ENCODE results near the gene SYNE1.

SYNE1 gene

DNA sequence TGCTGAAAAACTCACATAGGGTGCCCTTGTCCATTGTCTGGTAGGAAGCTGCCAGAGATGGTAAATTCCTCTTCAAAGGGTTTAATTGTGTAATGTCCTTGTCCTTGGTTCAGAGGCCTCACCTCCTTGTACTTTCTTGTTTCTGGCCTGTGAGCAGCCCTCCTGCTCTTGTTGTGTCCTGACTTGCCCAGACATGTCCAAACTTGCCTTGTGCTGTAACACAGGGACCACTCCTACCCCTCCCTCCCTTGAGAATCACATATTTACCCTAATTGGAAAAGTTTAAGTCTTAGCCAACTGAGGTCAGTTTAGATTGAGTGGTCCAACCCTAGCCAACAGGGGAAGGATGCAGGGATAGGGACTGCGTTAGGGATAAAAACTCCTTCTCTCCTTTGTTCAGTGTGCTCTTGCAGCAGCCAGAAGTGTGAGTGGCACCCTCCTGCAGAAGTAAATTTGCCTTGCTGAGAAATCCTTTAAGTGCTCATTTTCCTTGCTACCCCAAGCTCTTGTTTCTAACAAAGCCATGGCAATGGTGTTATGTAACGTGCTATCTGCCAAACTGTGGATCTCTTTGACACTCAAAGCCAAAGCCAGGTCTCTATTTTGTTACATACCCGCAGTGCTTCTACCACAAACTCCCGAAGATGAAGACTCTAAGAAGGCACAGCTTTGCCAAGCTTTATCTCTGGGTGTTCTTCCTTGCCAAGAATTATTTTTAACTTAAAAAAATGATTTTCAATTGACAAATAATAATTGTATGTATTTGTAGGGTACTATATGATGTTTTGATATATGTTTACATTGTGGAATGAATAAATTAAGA lies 415.1 kb downstream of the SYNE1 start:
- no peak for DNase-seq

DNA sequence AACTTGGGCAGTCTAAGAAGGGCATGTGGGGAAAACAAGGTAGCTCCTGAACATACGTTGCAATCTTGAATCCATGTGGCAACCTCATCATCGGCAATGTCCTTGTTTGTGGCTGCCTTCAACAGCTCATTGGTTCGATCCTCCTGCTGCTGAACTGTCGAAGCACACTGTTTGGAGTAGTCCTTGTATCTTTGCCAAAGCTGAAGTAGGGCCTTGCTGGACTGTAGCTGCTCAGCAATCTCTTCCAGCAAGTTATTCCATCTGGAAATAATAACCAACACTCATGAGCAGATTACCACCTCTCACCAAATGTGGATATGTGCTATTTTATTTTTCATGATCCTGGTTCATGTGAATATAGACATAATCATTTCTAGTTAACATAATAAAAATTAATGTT lies 416.4 kb downstream of the SYNE1 start:
- no peak for DNase-seq

DNA sequence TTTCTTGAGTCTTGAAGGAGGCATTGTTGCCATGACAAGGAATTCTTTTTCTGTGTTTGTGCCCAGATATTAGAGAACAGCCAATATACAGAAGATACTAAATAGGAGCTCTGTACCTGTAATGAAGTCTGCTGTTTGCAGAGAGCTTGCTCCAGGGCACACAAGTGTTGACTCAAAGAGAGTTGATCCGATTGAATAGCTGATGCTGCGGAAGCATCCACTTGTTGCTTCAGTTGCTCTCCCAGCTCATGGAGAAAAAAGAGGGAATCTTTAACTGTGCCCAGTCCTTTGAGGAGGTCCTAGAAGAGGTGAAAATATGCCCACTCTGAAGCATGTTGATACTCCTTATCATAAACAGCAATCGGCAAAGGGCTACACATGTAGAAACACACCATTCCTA lies 418.3 kb downstream of the SYNE1 start:
- DNase-seq: no peak

DNA sequence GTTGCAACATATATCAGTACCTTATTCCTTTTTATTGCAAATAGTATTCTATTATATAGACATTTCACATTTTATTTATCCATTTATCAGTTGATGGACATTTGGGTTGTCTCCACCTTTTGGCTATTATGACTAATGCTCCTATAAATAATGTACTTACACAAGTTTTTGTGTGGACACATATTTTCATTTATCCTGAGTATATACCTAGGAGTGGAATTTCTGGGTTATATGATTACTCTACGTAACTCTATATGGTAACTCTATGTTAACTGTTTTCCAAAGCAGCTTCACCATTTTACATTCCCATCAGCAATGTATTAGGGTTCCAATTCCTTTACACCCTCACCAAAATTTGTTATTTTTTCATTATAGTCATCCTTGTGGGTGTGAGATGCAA lies 424.7 kb downstream of the SYNE1 start:
- DNase-seq: no peak

DNA sequence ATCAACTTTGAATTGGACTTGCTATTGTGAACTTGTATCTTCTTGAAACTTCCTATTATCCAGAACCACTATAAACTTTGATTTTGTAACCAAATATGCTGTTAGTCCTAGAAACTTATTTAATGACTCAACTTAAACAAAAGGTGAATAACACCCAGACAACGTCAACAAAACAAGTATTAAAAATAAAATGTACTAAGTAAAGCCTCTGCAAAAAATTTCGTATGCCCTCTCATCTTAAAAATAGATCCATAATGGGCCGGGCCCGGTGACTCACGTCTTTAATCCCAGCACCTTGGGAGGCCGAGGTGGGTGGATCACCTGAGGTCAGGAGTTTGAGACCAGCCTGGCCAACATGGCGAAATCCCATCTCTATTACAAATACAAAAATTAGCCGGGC lies 428.0 kb downstream of the SYNE1 start:
- DNase-seq: no peak

DNA sequence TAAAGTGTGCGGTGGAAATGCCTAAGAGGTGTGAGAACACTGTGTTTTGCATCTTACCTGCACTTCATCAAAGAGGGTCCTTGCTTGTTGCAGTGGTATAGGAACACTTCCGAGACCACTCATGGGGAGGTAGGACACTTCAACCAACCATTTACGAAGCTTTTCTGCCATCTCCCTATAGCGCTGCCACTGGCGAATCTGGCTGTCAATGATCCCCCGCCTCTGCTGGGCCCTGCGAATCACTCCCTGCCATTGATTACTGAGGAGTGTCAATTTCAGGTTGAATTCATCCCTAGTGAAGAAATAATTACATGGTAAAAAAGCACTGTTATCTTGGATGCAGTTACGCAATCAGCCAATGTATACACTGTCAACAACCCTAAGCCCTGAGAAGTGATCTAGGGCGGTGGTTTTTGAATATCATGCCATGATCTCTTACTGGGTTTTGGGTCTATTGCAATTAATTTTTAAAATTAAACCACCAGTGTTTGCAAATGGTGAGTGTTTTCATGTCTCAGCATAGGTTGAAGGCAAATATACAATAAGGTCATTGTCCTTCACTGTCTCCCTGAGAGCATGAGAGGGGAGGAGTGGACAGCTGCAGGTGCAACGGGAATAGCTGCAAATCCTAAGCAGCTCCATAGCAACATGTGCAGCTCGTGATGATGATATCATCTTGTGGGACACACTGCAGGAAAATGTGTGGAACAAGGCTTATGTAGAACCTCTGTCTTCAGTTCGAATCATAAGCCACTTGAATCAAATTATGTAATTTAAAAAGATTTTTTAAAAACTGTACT lies 429.0 kb downstream of the SYNE1 start:
- DNase-seq: no peak

DNA sequence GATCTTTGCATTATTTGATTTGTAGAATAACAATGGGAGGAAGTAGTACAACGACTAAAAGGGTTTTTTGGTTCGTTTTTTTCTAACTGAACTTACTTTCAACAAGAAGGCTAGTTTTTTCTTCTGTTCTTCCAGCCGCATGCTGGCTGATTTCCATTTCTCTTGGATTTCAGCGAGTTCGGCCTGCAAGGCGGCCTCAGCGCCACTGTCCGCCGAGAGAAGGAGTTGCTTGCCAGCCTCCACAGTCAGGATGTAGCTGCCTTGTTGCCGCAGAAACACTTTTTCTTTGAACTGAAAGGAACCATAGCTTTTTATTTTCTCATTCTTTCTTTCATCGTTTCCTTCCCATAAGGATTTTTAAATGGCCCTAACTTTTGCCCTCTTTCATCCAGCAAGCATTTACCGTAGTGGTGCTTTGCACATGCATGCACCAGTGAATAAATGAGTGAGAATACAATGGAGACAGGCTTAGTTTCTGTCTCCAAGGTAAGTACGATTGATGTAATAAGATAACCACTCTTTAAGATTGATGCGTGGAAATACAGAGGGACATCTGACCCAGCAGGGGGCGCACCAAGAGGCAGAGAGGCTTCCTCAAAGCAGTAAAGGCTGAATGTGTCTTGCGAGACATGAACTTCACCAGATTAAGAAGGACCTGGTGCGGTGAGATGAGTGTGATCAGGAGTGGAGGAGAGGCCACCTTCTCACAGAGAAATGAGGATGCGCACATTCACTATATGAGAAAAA lies 430.9 kb downstream of the SYNE1 start:
- peak; percentile 48 for DNase-seq

DNA sequence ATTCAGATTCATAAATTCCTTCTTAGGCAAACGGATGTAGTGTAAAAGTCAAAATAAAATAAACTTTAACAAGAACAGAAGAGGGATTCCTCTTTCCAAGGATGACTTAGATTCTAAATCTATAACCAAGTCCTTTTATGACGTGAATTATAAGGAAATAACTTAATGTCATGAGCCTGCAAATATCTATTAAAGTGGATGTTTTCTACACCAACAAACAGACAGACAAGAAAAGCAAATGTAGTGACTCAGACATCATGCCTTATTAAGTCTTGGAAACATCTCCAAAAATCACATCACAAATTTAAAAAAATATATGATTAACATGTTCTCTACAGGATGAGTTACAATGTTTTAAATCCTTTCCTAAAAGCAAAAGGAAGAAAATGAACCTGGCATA lies 432.6 kb downstream of the SYNE1 start:
- no peak for DNase-seq

DNA sequence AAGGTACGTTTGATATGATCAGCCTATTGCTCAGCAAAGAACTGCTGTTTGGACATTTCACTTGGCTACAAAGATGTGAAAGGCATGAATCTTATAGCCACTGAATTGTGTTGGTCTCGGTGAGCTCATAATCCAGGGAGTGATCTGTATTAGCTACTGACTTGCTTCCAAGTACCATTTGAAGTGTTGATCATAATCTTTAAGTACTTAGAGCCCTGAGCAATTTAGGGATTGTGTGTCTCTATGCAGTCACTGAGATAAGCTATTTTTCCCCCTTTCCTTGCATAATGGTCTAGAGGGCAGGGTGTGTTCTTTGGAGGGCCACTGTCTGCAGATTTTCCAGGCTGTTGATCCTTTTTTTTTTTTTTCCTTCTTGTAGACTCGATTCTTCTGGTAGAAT lies 436.0 kb downstream of the SYNE1 start:
- no peak for DNase-seq

DNA sequence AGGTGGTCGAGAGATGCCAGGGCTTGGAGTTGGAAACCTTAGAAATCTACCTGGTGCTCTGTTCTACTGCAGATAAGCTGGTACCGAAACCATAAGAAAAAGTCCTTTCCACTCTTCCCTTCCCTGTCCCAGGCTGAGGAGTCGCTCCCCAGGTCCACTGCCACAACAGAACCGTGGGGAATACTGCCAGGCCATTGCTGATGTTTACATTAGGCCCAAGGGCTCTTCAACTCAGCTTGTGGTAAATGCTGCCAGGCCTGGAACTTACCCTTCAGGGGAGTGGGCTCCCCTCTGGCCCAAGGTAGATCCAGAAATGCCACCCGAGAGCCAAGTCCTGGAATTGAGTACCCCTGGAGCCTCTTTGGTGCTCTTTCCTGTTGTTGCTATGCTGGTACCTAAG lies 441.3 kb downstream of the SYNE1 start:
- no peak for DNase-seq

DNA sequence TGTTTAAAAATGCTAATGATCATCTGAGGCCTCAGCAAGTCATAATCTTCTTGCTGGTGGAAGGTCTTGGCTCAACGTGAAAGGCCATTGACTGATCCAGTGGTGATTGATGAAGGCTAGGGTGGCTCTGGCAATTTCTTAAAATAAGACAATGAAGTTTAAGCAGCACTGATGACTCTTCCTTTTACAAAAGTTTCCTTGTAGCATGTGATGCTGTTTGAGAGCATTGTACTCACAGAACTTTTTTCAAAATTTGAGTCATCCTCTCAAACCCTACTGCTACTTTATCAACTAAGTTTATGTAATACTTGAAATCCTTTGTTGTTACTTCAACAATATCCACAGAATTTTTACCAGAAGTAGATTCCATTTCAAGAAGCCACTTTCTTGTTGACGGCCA lies 447.4 kb downstream of the SYNE1 start:
- no peak for DNase-seq

DNA sequence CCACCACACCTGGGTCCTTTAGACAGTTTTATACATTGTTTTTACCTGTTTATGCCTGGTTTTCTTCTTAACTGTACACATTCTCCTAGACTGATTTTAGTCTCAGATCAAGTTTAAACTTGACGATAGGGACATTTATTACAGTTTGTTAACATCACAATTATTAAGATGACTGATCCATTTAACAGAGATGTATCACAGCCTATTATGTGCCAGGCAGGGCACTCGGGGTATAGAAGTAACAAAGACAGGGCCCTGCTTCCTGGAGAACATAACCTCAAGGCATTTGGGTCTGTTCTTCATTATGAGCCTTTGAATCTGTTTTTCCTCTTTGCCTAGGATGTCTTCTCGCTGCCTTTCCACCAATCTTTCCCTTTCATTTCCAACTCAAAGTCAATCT lies 449.2 kb downstream of the SYNE1 start:
- no peak for DNase-seq

DNA sequence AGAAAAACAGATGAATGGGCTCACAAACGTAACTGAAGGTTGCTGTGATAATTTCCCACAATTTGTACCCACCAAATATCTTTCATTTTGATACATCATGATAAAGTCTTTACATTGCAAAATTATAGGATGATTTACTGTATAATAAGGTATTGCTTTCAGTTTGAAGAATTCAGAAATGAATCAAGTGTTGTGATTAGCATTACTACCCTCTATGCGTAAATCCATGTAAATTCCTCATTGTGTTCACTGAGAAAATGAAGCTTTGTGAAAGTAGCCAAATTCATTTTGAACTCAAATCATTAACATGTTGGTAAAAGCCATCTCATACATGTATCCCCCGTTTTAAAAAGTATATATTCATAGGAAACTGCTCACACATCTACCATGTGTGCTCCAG lies 450.3 kb downstream of the SYNE1 start:
- DNase-seq: no peak

DNA sequence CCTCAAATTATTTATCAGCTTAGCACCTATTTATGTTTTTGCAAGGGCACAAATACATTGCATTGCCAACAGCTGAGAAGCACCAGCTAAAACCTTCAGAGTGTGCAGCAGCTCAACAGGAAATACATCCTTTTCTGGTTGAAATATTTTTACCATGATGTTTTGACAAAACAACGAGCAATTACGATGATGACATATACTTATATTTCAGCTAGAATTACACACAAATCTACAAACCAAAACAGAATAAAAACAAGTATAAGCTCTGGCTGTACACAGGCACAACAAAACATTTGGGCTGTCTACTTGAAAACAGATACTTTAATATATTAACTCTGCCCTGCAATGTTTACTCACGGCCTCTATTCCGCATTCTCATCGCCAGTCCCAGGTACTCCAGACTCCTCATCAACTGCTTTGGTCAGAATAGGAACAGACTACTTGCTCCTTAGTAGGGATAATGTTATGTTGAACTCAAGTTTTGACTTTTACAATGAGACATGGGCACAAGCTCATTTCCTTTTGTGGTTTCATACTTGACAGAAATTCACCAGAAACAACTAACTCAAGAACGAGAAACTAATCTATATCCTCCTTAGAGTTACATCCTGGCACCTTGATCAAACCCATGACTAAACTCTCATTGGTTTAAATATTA lies 452.1 kb downstream of the SYNE1 start:
- no peak for DNase-seq

DNA sequence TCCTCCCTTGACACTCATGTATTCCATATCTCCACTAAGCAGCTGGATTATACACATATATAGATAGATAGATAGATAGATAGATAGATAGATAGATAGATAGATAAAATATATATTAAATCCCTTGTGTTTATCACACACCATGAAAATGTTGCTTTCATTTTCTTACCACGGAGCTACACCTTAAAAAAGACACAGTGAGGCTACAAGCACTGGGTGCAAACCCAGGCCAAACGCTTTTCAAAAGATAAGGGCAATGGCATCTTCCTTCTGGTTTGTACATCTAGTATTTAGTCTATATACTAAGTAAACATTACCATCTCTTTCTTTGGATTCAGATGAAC lies 452.6 kb downstream of the SYNE1 start:
- no peak for DNase-seq

DNA sequence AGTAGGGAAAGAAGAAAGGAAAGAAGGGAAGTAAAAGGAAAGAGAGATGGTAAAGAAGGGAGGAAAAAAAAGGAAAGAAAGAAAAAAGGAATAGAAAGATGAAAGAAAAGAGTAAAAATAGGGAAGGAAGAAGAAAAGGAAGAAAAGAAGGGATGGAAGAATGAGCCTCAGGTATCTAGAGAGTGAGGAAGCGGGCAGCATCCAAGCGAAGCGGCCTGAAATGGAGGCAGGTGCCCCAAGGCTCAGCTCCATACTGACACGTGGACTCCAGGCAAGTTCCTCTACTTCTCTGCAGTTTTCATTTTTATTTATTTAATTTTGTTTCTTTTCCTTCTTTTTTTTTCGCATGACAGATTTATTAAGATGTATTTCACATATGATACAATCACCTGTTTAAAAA lies 456.6 kb downstream of the SYNE1 start:
- DNase-seq: no peak

DNA sequence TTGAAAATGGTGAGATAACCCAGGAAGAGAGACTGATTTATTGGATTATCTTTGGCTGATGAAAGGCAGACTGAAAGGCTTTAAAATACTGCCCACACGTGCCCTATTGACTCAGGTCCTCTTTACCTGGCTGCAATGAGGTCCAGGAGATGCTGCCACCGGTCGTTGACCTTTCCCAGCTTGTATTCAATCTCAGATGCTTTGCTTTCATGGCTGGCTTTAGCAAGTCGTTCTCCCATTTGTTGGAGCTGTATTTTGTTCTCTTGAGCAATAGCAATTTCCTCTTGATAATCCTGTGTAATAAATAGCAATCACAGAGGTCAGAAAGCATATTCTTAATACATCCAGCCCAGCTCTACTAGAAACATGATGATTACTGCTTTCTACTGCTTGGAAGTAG lies 460.9 kb downstream of the SYNE1 start:
- DNase-seq: no peak

DNA sequence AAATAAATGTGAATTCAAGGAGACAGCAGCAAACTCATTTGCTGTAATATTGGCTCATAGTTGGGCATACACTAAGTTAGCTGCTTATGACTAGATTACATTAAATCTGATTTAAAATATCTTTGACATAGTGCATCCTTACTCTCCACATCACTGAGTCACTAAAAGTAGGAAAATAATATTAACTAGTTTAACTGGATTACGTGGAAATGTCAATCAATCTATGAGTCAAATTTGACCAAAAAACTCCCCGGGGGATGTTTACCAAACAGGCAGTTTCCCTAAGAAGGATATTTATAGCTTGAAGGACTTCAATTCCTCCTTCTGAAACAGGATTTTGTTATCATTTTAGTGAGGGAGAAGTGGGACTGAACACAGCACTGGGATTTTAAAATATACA lies 463.2 kb downstream of the SYNE1 start:
- no peak for DNase-seq

DNA sequence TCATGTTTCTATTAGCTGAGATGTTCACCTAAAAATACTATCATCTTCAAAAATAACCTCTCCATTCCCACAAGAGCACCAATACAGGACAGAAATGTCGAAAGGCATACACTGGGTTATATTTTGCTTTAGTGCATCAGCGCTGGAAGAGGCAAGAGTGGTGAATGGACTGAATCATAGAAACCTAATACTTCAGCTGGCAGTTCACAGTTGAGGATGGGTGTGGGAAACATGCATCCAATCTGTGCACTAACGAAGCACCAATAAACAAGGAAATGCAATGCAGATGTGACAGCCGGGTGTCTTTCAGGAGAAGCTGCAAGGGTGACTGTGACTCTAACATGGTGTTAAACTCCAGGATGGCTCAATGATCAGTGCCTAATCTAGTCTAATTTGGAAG lies 463.8 kb downstream of the SYNE1 start:
- DNase-seq: no peak

DNA sequence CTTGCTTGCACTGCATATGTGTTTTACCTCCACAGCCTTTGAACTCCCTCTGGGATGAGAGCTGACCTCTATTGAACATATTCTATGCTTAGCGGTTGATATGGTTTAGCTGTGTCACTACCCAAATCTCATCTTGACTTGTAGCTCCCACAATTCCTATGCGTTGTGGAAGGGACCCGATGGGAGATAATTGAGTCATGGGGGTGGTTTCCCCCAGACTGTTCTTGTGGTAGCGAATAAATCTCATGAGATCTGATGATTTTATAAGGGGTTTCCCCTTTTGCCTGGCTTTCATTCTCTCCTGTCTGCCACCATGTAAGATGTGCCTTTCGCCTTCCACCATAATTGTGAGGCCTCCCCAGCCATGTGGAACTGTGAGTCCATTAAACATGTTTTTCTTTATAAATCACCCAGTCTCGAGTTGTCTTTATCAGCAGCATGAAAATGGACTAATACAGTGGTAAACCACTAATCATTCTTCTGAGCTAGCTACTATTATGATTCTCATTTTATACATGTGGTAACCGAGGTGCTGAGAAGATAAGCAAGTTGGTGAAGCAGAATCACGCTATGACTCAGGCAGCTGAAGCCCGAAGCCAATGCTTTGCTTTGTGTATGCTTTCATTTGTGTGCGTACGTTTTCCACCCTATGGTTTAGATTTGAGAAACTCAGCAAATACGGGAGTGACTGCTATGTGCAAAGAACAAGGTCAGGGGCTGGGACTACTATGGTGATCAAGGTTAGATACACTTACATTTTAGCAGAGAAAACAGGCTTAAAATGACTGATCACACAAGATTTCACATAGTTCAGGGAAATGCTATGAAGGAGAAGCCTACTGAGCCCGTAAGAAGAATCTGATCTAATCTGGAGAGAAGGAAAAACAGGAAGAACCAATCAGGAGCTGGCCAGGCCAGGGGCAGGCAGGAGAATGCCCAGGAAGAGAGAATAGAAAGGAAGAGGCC lies 466.2 kb downstream of the SYNE1 start:
- DNase-seq: peak; percentile 36

DNA sequence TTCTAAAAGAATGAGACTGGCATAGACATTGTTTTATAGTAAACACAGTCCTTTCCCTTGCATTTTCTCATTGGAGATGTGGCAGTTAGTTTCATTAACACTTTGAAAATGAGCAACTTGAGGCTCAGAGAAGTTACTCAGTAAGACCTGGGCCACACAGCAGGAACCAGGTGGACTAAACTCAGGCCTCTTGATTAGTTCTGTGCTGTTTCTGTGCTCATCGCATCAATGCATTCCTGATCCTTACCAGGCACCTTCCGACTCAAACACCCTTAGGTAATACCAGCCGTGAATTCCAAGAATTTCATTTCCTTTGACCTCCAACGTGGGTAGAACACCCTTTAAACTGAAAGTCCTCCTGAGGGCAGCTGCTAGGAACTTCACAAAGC lies 466.9 kb downstream of the SYNE1 start:
- no peak for DNase-seq
